ENCODE measurements around the gene TBRG4.

DNA sequence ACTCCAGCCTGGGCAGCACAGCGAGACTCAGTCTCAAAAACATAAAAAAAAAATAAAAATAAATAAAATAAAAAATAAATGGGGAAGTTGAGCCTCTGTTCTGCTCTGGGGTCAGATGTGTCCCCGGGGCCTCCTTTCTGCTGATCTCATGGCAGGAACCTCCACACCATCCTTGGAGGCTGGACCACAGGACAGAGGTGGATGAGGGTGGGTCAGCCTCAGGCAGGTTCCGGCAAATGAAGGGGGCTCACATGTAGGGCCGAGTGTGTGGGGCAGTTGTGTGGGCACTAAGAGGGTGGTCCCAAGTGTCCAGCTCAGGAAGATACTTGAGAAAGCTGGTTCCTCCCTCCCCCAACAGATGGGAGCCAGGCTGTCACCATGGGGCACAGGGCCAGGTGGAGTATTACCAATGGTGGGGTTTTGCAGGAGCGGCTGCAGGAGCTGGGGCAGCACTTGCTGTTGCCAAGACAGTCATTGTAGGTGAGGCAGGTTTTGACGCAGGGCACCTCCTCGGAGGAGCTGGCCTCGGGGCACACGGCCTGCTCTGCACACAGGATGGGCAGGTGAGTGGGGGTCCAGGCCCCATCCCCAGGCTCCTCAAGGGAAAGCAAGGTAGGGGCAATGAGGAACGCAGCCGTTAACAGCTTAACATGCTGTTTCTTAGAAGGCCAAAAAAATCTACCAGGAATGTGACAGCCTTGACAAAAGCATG, 13.9 kb upstream of the TBRG4 start:
- TF ChIP-seq SUZ12 (IDR thresholded peaks at IDR 0.05; ENCODE audit: extremely low read depth, insufficient read depth, insufficient read length) (no peak), YY1 (IDR thresholded peaks at IDR 0.05; ENCODE audit: insufficient read depth, insufficient read length) (no peak)
